ENCODE measurements around the gene SLC66A1.

GRCh38 chr1:19352839-19353238 is 40.7 kb downstream of the SLC66A1 start:
- TF ChIP-seq, protein P1, sequence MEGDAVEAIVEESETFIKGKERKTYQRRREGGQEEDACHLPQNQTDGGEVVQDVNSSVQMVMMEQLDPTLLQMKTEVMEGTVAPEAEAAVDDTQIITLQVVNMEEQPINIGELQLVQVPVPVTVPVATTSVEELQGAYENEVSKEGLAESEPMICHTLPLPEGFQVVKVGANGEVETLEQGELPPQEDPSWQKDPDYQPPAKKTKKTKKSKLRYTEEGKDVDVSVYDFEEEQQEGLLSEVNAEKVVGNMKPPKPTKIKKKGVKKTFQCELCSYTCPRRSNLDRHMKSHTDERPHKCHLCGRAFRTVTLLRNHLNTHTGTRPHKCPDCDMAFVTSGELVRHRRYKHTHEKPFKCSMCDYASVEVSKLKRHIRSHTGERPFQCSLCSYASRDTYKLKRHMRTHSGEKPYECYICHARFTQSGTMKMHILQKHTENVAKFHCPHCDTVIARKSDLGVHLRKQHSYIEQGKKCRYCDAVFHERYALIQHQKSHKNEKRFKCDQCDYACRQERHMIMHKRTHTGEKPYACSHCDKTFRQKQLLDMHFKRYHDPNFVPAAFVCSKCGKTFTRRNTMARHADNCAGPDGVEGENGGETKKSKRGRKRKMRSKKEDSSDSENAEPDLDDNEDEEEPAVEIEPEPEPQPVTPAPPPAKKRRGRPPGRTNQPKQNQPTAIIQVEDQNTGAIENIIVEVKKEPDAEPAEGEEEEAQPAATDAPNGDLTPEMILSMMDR (IDR thresholded peaks at IDR 0.05; ENCODE audit: low read length): no peak
- no peak for TF ChIP-seq EZH2 (IDR thresholded peaks at IDR 0.05; ENCODE audit: borderline replicate concordance, low read length)

Measured in OCI-LY1 (cell line).